Upper lobe of right lung (tissue), 1 donor: ENCODE results near the gene SMARCAL1. TPM values are rescaled to one million over a fixed set of nuclear protein-coding genes. Genes with fewer than 3 reads are reported as not detected.

Experiments
- ATAC-seq: fragments of 200-7000 bp; cut with Tn5 transposase; one replicate; pipeline ENCODE4 v1.9.1; 2020; ENCODE audit warnings: mild to moderate bottlenecking, moderate library complexity
- DNase-seq: peaks from one replicate; pipeline ENCODE4 v3.0.0-alpha.2; 2020
- H3K27ac ChIP-seq: fragments of 200-600 bp; one replicate; pipeline ENCODE4 v1.8.0; 2022
- H3K27me3 ChIP-seq: fragments of 200-600 bp; one replicate; pipeline ENCODE4 v1.8.0; 2022; ENCODE audit warnings: mild to moderate bottlenecking
- H3K36me3 ChIP-seq: fragments of 200-600 bp; one replicate; pipeline ENCODE4 v1.8.0; 2022
- H3K4me1 ChIP-seq: fragments of 200-600 bp; one replicate; pipeline ENCODE4 v1.8.0; 2022
- H3K4me3 ChIP-seq: fragments of 200-600 bp; one replicate; pipeline ENCODE4 v1.8.0; 2022; ENCODE audit warnings: mild to moderate bottlenecking
- H3K9me3 ChIP-seq: fragments of 200-600 bp; one replicate; pipeline ENCODE4 v1.8.0; 2022
- CTCF ChIP-seq: fragments of 200-600 bp; IDR thresholded peaks from one replicate; pipeline ENCODE4 v1.8.0; 2022; ENCODE audit warnings: antibody characterized with exemption
- intact Hi-C: fragments of 100-400 bp; cut with DNase I; formaldehyde crosslinking; loops from one replicate; pipeline ENCODE4 v1.11.0; 2022
- total RNA-seq: library from RNA; stranded (reverse); fragmentation: NEBNext Ultra II Directional; extraction: Animal tissue kit (Norgen Biotek cat#: 25700); gene quantifications from one replicate; pipeline ENCODE4 v1.2.1, GENCODE V29; 2021
- donor health status: DM: no; HTN: yes; CAD: no; lungs with severe emphysema.

SMARCAL1 gene
- total RNA-seq, 1 donor from 2014 or later, result 16.7 TPM

GRCh38 chr2:216408426-216409290, 3.6 kb upstream of the SMARCAL1 start:
- no peaks in the 10 kb centered on the region for H3K27me3 ChIP-seq
- no peak for TF ChIP-seq CTCF
- no peaks in the 10 kb centered on the region for H3K36me3 ChIP-seq
- DNase-seq, result no peak
- intact Hi-C loops, result loop anchor here (10.0 kb wide), 1 partner anchor 184 kb away; no protein-coding TSS in a partner anchor
- H3K4me1 ChIP-seq, result no peaks in the 10 kb centered on the region
- H3K9me3 ChIP-seq, result no peaks in the 10 kb centered on the region
- no peak for ATAC-seq
- H3K27ac ChIP-seq, result no peak overlapping the region
- no peak overlapping the region for H3K4me3 ChIP-seq

GRCh38 chr2:216410550-216410949, 1.7 kb upstream of the SMARCAL1 start:
- intact Hi-C loops, result no loop called here
- no peak overlapping the region for H3K4me3 ChIP-seq

GRCh38 chr2:216413882-216414281, 1.6 kb downstream of the SMARCAL1 start:
- no peak overlapping the region for H3K27ac ChIP-seq
- TF ChIP-seq CTCF, result no peak
- H3K36me3 ChIP-seq, result peaks cover 19% of the 10 kb centered on the region
- ATAC-seq (no peak), DNase-seq (no peak)
- no peak overlapping the region for H3K4me3 ChIP-seq
- intact Hi-C loops, result no loop called here
- H3K4me1 ChIP-seq, result no peaks in the 10 kb centered on the region
- H3K27me3 ChIP-seq, result no peaks in the 10 kb centered on the region
- no peaks in the 10 kb centered on the region for H3K9me3 ChIP-seq

More at GRCh38 chr2:216410550-216410949, 1.7 kb upstream of the SMARCAL1 start:
- ATAC-seq, result no peak
- no peaks in the 10 kb centered on the region for H3K36me3 ChIP-seq
- no peak for TF ChIP-seq CTCF
- no peaks in the 10 kb centered on the region for H3K9me3 ChIP-seq
- no peaks in the 10 kb centered on the region for H3K27me3 ChIP-seq
- DNase-seq, result no peak
- no peak overlapping the region for H3K27ac ChIP-seq
- no peaks in the 10 kb centered on the region for H3K4me1 ChIP-seq

- H3K27me3 ChIP-seq, result no peaks in the 10 kb centered on the region
- H3K36me3 ChIP-seq, result peaks cover 26% of the 10 kb centered on the region
- H3K9me3 ChIP-seq, result no peaks in the 10 kb centered on the region
- H3K4me1 ChIP-seq, result no peaks in the 10 kb centered on the region
- no peak for DNase-seq
- intact Hi-C loops, result no loop called here
- H3K27ac ChIP-seq, result no peak overlapping the region
- no peak for TF ChIP-seq CTCF
- ATAC-seq, result no peak
- no peak overlapping the region for H3K4me3 ChIP-seq
These were observed 2.6 kb downstream of the SMARCAL1 start for GRCh38 chr2:216414772-216415319.

DNA sequence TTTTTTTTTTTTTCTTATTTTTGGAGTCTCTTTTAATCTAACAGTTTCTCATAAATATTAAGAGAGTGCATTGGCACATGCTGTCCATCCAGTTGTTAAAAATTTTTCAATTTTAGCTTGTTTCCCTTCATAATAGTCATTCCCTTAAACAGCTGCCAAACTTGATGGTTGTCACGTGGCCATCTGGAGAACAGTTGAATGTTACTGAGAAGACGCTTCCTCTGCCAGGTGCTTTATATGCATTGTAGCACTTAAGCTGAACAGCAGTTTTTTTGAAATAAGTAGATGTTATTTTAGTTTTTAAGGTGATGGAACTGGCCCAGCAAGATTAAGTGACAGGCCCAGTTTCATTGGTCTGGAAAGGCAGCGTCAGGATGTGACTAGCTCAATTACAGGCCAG, 3.3 kb downstream of the SMARCAL1 start:
- H3K27me3 ChIP-seq, result no peaks in the 10 kb centered on the region
- no peaks in the 10 kb centered on the region for H3K9me3 ChIP-seq
- intact Hi-C loops, result no loop called here
- H3K4me3 ChIP-seq, result no peak overlapping the region
- H3K4me1 ChIP-seq, result no peaks in the 10 kb centered on the region
- TF ChIP-seq CTCF, result no peak
- DNase-seq (no peak), ATAC-seq (no peak)
- H3K27ac ChIP-seq, result no peak overlapping the region
- H3K36me3 ChIP-seq, result peaks cover 33% of the 10 kb centered on the region
